Endodermal cell (in vitro differentiated cells): ENCODE measurements around the gene ZNF585A. TPM values are rescaled to one million over a fixed set of nuclear protein-coding genes. Genes with fewer than 3 reads are reported as not detected.

Experiments
- DNase-seq: peaks from one replicate; pipeline ENCODE4 v3.0.0-alpha.2; 2017
- H3K27ac ChIP-seq: 2 replicates; pipeline ENCODE4 v1.5.1; 2013; ENCODE audit warnings: mild to moderate bottlenecking, low read depth, low read length, moderate library complexity
- H3K27me3 ChIP-seq: 2 replicates; pipeline ENCODE4 v1.6.1; 2013; ENCODE audit warnings: mild to moderate bottlenecking, low read length, moderate library complexity; ENCODE audit not compliant: insufficient read depth, control insufficient read depth, poor library complexity, severe bottlenecking
- H3K36me3 ChIP-seq: 2 replicates; pipeline ENCODE4 v1.7.0; 2013; ENCODE audit warnings: mild to moderate bottlenecking, low read length, moderate library complexity; ENCODE audit not compliant: control insufficient read depth, insufficient read depth
- H3K4me1 ChIP-seq: one replicate; pipeline ENCODE4 v1.7.0; 2013; ENCODE audit warnings: low read length; ENCODE audit not compliant: control insufficient read depth, insufficient read depth
- H3K4me3 ChIP-seq: 2 replicates; pipeline ENCODE4 v1.5.1; 2013; ENCODE audit warnings: mild to moderate bottlenecking, low read length, moderate library complexity
- H3K9ac ChIP-seq: 2 replicates; pipeline ENCODE4 v1.6.1; 2013; ENCODE audit warnings: mild to moderate bottlenecking, low read length, moderate library complexity; ENCODE audit not compliant: poor library complexity, severe bottlenecking; ENCODE audit errors: extremely low read depth
- H3K9me3 ChIP-seq: 2 replicates; pipeline ENCODE4 v1.6.1; 2013; ENCODE audit warnings: mild to moderate bottlenecking, low read length, moderate library complexity; ENCODE audit not compliant: control insufficient read depth
- H3K27ac Mint-ChIP-seq: 2 replicates; pipeline ENCODE4 v1.8.0; 2020; ENCODE audit warnings: mixed read lengths
- H3K27me3 Mint-ChIP-seq: 2 replicates; pipeline ENCODE4 v1.8.0; 2021; ENCODE audit warnings: mild to moderate bottlenecking, mixed read lengths; ENCODE audit not compliant: insufficient read depth
- H3K36me3 Mint-ChIP-seq: 2 replicates; pipeline ENCODE4 v1.8.0; 2020; ENCODE audit warnings: low read depth, mixed read lengths
- H3K4me1 Mint-ChIP-seq: 2 replicates; pipeline ENCODE4 v1.8.0; 2020; ENCODE audit warnings: mixed read lengths
- H3K4me3 Mint-ChIP-seq: 2 replicates; pipeline ENCODE4 v1.8.0; 2020; ENCODE audit warnings: mild to moderate bottlenecking, moderate library complexity, mixed read lengths
- H3K9me3 Mint-ChIP-seq: 2 replicates; pipeline ENCODE4 v1.8.0; 2020; ENCODE audit warnings: mild to moderate bottlenecking, mixed read lengths
- WGBS, 2 experiments: methylation state at CpG; one replicate each; pipeline versions ENCODE4 v1.1.5 to v1.1.7; 2013; ENCODE audit warnings: missing lambda C conversion rate in 2 of 2, mixed read lengths in 1 of 2; ENCODE audit not compliant: insufficient coverage in 1 of 2, insufficient read length in 1 of 2; 5-methylcytosine and 5-hydroxymethylcytosine counted together
- total RNA-seq, 2 donors: library from RNA; stranded (reverse); fragmentation: NEBNext Ultra II Directional in 1 of 2; extraction: Animal tissue kit (Norgen Biotek cat#: 25700) in 1 of 2; gene quantifications; 2 replicates in 1 of 2; 3 replicates in 1 of 2; pipeline ENCODE4 v1.2.1, GENCODE V29; 2021
- TF ChIP-seq, protein P1 (sequence below): fragments of 200-600 bp; sonication (generic); conservative IDR thresholded peaks from 2 replicates; pipeline ENCODE4 v1.5.0; 2021; ENCODE audit warnings: antibody characterized with exemption, mild to moderate bottlenecking

The ZNF585A gene
- total RNA-seq, 2 donors from 2014 or later, result 6.2 to 19.6 TPM

DNA sequence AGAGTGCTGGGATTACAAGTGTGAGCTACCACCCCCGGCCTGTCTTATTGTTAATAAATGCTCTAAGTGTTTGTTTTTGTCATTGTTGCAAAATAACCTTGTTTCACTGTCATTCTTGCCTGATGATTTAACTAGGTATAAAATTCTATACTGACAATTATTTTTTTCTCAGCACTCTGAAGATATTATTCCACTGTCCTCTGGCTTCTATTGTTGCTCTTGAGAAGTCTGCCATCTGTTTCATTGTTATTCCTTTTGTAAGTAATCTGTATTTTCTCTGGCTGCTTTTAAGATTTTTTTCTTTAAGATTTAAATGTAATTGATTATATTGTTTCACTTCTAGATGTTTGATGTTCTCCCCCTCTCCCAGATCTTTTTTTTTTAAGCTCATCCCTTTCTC, 76.6 kb downstream of the ZNF585A start:
- no CpG with 5 or more reads among the region's 1 CpG for WGBS, 2 experiments
- no peaks in the 10 kb centered on the region for H3K27me3 ChIP-seq
- no peak overlapping the region for H3K4me3 ChIP-seq
- TF ChIP-seq, protein P1, sequence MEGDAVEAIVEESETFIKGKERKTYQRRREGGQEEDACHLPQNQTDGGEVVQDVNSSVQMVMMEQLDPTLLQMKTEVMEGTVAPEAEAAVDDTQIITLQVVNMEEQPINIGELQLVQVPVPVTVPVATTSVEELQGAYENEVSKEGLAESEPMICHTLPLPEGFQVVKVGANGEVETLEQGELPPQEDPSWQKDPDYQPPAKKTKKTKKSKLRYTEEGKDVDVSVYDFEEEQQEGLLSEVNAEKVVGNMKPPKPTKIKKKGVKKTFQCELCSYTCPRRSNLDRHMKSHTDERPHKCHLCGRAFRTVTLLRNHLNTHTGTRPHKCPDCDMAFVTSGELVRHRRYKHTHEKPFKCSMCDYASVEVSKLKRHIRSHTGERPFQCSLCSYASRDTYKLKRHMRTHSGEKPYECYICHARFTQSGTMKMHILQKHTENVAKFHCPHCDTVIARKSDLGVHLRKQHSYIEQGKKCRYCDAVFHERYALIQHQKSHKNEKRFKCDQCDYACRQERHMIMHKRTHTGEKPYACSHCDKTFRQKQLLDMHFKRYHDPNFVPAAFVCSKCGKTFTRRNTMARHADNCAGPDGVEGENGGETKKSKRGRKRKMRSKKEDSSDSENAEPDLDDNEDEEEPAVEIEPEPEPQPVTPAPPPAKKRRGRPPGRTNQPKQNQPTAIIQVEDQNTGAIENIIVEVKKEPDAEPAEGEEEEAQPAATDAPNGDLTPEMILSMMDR, result no peak
- no peak overlapping the region for H3K9ac ChIP-seq
- Mint-ChIP-seq H3K36me3 (peaks cover 93% of the 10 kb centered on the region), H3K27me3 (no peaks in the 10 kb centered on the region), H3K9me3 (peaks cover 85% of the 10 kb centered on the region), H3K4me3 (no peak overlapping the region), H3K27ac (no peak overlapping the region), H3K4me1 (no peaks in the 10 kb centered on the region)
- peaks cover 89% of the 10 kb centered on the region for H3K9me3 ChIP-seq
- no peak for DNase-seq
- H3K27ac ChIP-seq, result no peak overlapping the region
- H3K36me3 ChIP-seq, result peaks cover 62% of the 10 kb centered on the region
- H3K4me1 ChIP-seq, result no peaks in the 10 kb centered on the region

Other genes with a start within 250 kb of the ZNF585A start
- 10 to 100 TPM; 11.2 to 12.3 TPM for gene ZNF420, start 94.3 kb downstream of the ZNF585A start, total RNA-seq
- 1 to 10 TPM; 5.2 to 9.1 TPM for gene ZNF585B, start 37.8 kb upstream of the ZNF585A start, total RNA-seq
- 1 to 10 TPM; 5.7 to 7.3 TPM for gene ZNF383, start 45.5 kb upstream of the ZNF585A start, total RNA-seq
- gene ZNF527, start 198.4 kb upstream of the ZNF585A start, total RNA-seq, result 1 to 10 TPM; 4.6 to 5.3 TPM